ENCODE measurements around the gene NNMT.

DNA sequence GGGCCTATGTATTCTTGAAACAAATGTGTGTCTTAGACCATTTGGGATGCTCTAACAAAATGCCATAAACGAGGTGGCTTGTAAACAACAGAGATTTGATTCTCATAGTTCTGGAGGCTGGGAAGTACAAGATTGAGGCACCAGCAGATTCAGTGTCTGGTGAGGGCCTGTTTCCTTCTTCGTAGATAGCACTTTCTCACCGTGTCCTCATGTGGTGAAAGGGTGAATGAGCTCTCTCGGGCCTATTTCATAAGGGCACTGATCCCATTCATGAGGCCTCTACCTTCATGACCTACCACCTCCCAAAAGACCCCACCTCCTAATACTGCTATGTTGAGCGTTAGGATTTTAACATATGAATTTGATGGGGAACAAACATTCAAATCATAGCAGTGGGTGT is 6.4 kb upstream of the NNMT start:
- TF ChIP-seq, protein P1, sequence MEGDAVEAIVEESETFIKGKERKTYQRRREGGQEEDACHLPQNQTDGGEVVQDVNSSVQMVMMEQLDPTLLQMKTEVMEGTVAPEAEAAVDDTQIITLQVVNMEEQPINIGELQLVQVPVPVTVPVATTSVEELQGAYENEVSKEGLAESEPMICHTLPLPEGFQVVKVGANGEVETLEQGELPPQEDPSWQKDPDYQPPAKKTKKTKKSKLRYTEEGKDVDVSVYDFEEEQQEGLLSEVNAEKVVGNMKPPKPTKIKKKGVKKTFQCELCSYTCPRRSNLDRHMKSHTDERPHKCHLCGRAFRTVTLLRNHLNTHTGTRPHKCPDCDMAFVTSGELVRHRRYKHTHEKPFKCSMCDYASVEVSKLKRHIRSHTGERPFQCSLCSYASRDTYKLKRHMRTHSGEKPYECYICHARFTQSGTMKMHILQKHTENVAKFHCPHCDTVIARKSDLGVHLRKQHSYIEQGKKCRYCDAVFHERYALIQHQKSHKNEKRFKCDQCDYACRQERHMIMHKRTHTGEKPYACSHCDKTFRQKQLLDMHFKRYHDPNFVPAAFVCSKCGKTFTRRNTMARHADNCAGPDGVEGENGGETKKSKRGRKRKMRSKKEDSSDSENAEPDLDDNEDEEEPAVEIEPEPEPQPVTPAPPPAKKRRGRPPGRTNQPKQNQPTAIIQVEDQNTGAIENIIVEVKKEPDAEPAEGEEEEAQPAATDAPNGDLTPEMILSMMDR (conservative IDR thresholded peaks at IDR 0.05; ENCODE audit: low read length) = no peak
- TF ChIP-seq EZH2phosphoT487 (IDR thresholded peaks at IDR 0.05; ENCODE audit: borderline replicate concordance, low read depth, low read length) = no peak
